ENCODE measurements around the gene PITPNC1. TPM values are rescaled to one million over a fixed set of nuclear protein-coding genes. Genes with fewer than 3 reads are reported as not detected.
A peak's percentile ranks its signal among the peaks of the same experiment; 100 is the strongest.

Gene PITPNC1
- total RNA-seq, 1 experiment from 2014 or later = 35.5 TPM

GRCh38 chr17:67353929-67354574 is 23.0 kb upstream of the PITPNC1 start:
- peak; percentile 52 for DNase-seq (ENCODE audit: low spot score)
- intact Hi-C loops (cut with micrococcal nuclease; ENCODE audit: unreplicated experiment) = loop anchor here (10.0 kb wide), 1 partner anchor 129 kb away; no protein-coding TSS in a partner anchor
- Histone ChIP-seq H3K27ac (ENCODE audit: low read depth, low read length, poor library complexity, severe bottlenecking) (peak overlapping the region; percentile 84), H3K4me3 (ENCODE audit: low read depth, low read length, poor library complexity, severe bottlenecking) (peak overlapping the region; percentile 5), H3K4me1 (ENCODE audit: insufficient read depth, low read length, poor library complexity, severe bottlenecking) (peaks cover 70% of the 10 kb centered on the region), H3K27me3 (replicated peaks; ENCODE audit: insufficient read depth, low read depth, low read length, poor library complexity) (no peaks in the 10 kb centered on the region), H3K9me3 (ENCODE audit: low read depth, low read length, poor library complexity, severe bottlenecking) (no peaks in the 10 kb centered on the region), H3K36me3 (ENCODE audit: insufficient read depth, low read length, poor library complexity, severe bottlenecking) (peaks cover 60% of the 10 kb centered on the region)
- ChIA-PET CTCF (interaction anchor here (0.6 kb wide), 1 partner anchor 105 kb away, joined by 3 read pairs; no protein-coding TSS in a partner anchor), POLR2A (ENCODE audit: low non-redundant PET) (interaction anchor here (0.6 kb wide), 1 partner anchor 630 kb away, joined by 7 read pairs; no protein-coding TSS in a partner anchor)
- no TSS peak for BruUV-seq (replicated peaks)
- TF ChIP-seq EZH2 (IDR thresholded peaks at IDR 0.05; ENCODE audit: borderline replicate concordance, low read depth, low read length, poor library complexity, severe bottlenecking) = no peak
- TF ChIP-seq, protein P1, sequence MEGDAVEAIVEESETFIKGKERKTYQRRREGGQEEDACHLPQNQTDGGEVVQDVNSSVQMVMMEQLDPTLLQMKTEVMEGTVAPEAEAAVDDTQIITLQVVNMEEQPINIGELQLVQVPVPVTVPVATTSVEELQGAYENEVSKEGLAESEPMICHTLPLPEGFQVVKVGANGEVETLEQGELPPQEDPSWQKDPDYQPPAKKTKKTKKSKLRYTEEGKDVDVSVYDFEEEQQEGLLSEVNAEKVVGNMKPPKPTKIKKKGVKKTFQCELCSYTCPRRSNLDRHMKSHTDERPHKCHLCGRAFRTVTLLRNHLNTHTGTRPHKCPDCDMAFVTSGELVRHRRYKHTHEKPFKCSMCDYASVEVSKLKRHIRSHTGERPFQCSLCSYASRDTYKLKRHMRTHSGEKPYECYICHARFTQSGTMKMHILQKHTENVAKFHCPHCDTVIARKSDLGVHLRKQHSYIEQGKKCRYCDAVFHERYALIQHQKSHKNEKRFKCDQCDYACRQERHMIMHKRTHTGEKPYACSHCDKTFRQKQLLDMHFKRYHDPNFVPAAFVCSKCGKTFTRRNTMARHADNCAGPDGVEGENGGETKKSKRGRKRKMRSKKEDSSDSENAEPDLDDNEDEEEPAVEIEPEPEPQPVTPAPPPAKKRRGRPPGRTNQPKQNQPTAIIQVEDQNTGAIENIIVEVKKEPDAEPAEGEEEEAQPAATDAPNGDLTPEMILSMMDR (conservative IDR thresholded peaks at IDR 0.05; ENCODE audit: low read depth, low read length) = no peak

DNA sequence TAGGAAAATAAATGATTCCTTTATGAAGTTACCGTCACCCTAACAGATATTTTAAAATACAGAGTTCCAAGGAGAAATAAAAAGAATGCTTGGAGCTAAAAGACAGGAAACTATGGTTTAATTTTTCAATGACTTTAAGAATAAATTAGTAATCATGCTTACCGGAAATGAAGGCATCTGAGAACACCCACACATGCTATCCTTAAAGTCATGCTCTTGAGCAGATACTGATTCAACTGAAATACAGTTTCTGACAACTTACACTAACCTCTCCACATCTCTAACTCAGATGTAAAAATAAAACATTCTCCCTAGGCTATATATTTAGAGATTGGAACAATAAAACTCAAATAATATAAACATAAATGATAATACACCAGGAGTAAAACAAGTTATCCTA is 18.5 kb upstream of the PITPNC1 start:
- Histone ChIP-seq H3K4me3 (ENCODE audit: low read depth, low read length, poor library complexity, severe bottlenecking) (peak overlapping the region; percentile 15), H3K27me3 (replicated peaks; ENCODE audit: insufficient read depth, low read depth, low read length, poor library complexity) (no peaks in the 10 kb centered on the region), H3K27ac (ENCODE audit: low read depth, low read length, poor library complexity, severe bottlenecking) (peak overlapping the region; percentile 84), H3K4me1 (ENCODE audit: insufficient read depth, low read length, poor library complexity, severe bottlenecking) (peaks cover 88% of the 10 kb centered on the region), H3K9me3 (ENCODE audit: low read depth, low read length, poor library complexity, severe bottlenecking) (no peaks in the 10 kb centered on the region), H3K36me3 (ENCODE audit: insufficient read depth, low read length, poor library complexity, severe bottlenecking) (peaks cover 41% of the 10 kb centered on the region)
- intact Hi-C loops (cut with micrococcal nuclease; ENCODE audit: unreplicated experiment) = loop anchor here (10.0 kb wide), 1 partner anchor 134 kb away; no protein-coding TSS in a partner anchor
- DNase-seq (ENCODE audit: low spot score) = peak; percentile 78
- no TSS peak for BruUV-seq (replicated peaks)
- POLR2A ChIA-PET (ENCODE audit: low non-redundant PET) = no interaction called here
- CTCF ChIA-PET = no interaction called here
- TF ChIP-seq, protein P1 (conservative IDR thresholded peaks at IDR 0.05; ENCODE audit: low read depth, low read length) = no peak
- TF ChIP-seq EZH2 (IDR thresholded peaks at IDR 0.05; ENCODE audit: borderline replicate concordance, low read depth, low read length, poor library complexity, severe bottlenecking) = no peak

GRCh38 chr17:67359960-67360791 is 16.9 kb upstream of the PITPNC1 start:
- Histone ChIP-seq H3K9me3 (ENCODE audit: low read depth, low read length, poor library complexity, severe bottlenecking) (no peaks in the 10 kb centered on the region), H3K4me1 (ENCODE audit: insufficient read depth, low read length, poor library complexity, severe bottlenecking) (peaks cover 84% of the 10 kb centered on the region), H3K36me3 (ENCODE audit: insufficient read depth, low read length, poor library complexity, severe bottlenecking) (peaks cover 33% of the 10 kb centered on the region), H3K4me3 (ENCODE audit: low read depth, low read length, poor library complexity, severe bottlenecking) (peak overlapping the region; percentile 14), H3K27ac (ENCODE audit: low read depth, low read length, poor library complexity, severe bottlenecking) (peak overlapping the region; percentile 84), H3K27me3 (replicated peaks; ENCODE audit: insufficient read depth, low read depth, low read length, poor library complexity) (no peaks in the 10 kb centered on the region)
- TF ChIP-seq EZH2 (IDR thresholded peaks at IDR 0.05; ENCODE audit: borderline replicate concordance, low read depth, low read length, poor library complexity, severe bottlenecking) = no peak
- TF ChIP-seq, protein P1 (conservative IDR thresholded peaks at IDR 0.05; ENCODE audit: low read depth, low read length) = peak; percentile 60
- ChIA-PET POLR2A (ENCODE audit: low non-redundant PET) (interaction anchor here (0.5 kb wide), 1 partner anchor 48 kb away, joined by 3 read pairs; no protein-coding TSS in a partner anchor), CTCF (interaction anchor here (0.7 kb wide), 1 partner anchor 15 kb away, joined by 4 read pairs; no protein-coding TSS in a partner anchor)
- intact Hi-C loops (cut with micrococcal nuclease; ENCODE audit: unreplicated experiment) = loop anchor here (10.0 kb wide), 1 partner anchor 135 kb away; no protein-coding TSS in a partner anchor
- BruUV-seq (replicated peaks) = no TSS peak
- peak; percentile 77 for DNase-seq (ENCODE audit: low spot score)

Data from A673 (cell line).